Lower leg skin (tissue), 3 donors: ENCODE measurements around the gene KCNMA1.

Experiments used
- CTCF ChIP-seq, 3 donors: fragments of 450-650 bp; IDR thresholded peaks; one replicate each; pipeline ENCODE4 v1.5.1; 2016; ENCODE audit warnings: antibody characterized with exemption in 3 of 3, mild to moderate bottlenecking in 3 of 3, moderate library complexity in 2 of 3
- POLR2A ChIP-seq, 2 donors: fragments of 450-650 bp; IDR thresholded peaks; one replicate each; pipeline ENCODE4 v1.6.1; 2016 to 2017; ENCODE audit warnings: antibody characterized with exemption in 2 of 2, mild to moderate bottlenecking in 1 of 2, moderate library complexity in 1 of 2

- TF ChIP-seq POLR2A (IDR thresholded peaks at IDR 0.05) (no peak), CTCF (IDR thresholded peaks at IDR 0.05) (no peak)
Observed at GRCh38 chr10:77068969-77069368, 568.6 kb downstream of the KCNMA1 start.
